Ishikawa (cell line): ENCODE data around the gene TMEM132E.

Source experiments
- CEBPB ChIP-seq: IDR thresholded peaks from 2 replicates; pipeline ENCODE4 v1.6.1; 2012
- CREB1 ChIP-seq: IDR thresholded peaks from 2 replicates; pipeline ENCODE4 v1.6.1; 2012; ENCODE audit warnings: low read depth
- EGR1 ChIP-seq: IDR thresholded peaks from 2 replicates; pipeline ENCODE4 v1.6.1; 2012
- EP300 ChIP-seq: IDR thresholded peaks from 2 replicates; pipeline ENCODE4 v1.6.1; 2012; ENCODE audit warnings: borderline replicate concordance
- FOXM1 ChIP-seq: IDR thresholded peaks from 2 replicates; pipeline ENCODE4 v1.6.1; 2012; ENCODE audit warnings: low read depth, borderline replicate concordance
- NFIC ChIP-seq: IDR thresholded peaks from 2 replicates; pipeline ENCODE4 v1.6.1; 2012
- RAD21 ChIP-seq: IDR thresholded peaks from 2 replicates; pipeline ENCODE4 v1.6.1; 2012; ENCODE audit warnings: low read depth
- TAF1 ChIP-seq: IDR thresholded peaks from 2 replicates; pipeline ENCODE4 v1.6.1; 2012; ENCODE audit warnings: low read depth, mild to moderate bottlenecking
- TCF12 ChIP-seq: IDR thresholded peaks from 2 replicates; pipeline ENCODE4 v1.6.1; 2012; ENCODE audit warnings: low read depth
- TEAD4 ChIP-seq: IDR thresholded peaks from 2 replicates; pipeline ENCODE4 v1.6.1; 2012
- YY1 ChIP-seq: IDR thresholded peaks from 2 replicates; pipeline ENCODE4 v1.6.1; 2012; ENCODE audit warnings: low read depth
- ZBTB7A ChIP-seq: IDR thresholded peaks from 2 replicates; pipeline ENCODE4 v1.6.1; 2012; ENCODE audit warnings: low read depth
- TF ChIP-seq, protein P1 (sequence below): IDR thresholded peaks from 2 replicates; pipeline ENCODE4 v1.6.1; 2012; ENCODE audit warnings: low read depth, mild to moderate bottlenecking
- TF ChIP-seq, protein P2 (sequence below): IDR thresholded peaks from 2 replicates; pipeline ENCODE4 v1.6.1; 2012
- TF ChIP-seq, protein P3 (sequence below): IDR thresholded peaks from 2 replicates; pipeline ENCODE4 v1.6.1; 2012

Gene TMEM132E

DNA sequence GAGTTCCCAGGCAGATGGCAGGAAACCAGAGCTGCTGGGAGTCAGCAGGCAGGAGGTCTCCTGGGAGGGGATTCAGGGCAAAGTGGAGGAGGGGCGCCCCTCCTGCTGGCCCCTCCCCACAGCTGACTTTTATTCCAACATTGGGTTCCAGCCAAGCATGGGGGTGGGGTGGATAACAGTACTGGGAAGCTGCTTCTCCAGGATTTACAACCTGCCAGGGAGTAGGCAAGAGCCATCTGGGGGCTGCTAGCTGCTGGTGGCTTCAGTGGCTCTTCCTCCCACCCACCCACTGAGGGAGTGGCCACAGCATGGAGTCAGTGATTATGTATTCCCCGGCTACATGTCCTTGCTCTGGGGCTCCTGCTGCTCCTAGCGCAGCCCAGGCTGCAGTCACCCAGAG, 36.8 kb downstream of the TMEM132E start:
- TF ChIP-seq ZBTB7A (no peak), TEAD4 (no peak), EGR1 (no peak), TCF12 (no peak), FOXM1 (no peak), YY1 (no peak), CREB1 (no peak), CEBPB (no peak)
- TF ChIP-seq, protein P1, sequence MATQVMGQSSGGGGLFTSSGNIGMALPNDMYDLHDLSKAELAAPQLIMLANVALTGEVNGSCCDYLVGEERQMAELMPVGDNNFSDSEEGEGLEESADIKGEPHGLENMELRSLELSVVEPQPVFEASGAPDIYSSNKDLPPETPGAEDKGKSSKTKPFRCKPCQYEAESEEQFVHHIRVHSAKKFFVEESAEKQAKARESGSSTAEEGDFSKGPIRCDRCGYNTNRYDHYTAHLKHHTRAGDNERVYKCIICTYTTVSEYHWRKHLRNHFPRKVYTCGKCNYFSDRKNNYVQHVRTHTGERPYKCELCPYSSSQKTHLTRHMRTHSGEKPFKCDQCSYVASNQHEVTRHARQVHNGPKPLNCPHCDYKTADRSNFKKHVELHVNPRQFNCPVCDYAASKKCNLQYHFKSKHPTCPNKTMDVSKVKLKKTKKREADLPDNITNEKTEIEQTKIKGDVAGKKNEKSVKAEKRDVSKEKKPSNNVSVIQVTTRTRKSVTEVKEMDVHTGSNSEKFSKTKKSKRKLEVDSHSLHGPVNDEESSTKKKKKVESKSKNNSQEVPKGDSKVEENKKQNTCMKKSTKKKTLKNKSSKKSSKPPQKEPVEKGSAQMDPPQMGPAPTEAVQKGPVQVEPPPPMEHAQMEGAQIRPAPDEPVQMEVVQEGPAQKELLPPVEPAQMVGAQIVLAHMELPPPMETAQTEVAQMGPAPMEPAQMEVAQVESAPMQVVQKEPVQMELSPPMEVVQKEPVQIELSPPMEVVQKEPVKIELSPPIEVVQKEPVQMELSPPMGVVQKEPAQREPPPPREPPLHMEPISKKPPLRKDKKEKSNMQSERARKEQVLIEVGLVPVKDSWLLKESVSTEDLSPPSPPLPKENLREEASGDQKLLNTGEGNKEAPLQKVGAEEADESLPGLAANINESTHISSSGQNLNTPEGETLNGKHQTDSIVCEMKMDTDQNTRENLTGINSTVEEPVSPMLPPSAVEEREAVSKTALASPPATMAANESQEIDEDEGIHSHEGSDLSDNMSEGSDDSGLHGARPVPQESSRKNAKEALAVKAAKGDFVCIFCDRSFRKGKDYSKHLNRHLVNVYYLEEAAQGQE, result no peak
- TF ChIP-seq, protein P2, sequence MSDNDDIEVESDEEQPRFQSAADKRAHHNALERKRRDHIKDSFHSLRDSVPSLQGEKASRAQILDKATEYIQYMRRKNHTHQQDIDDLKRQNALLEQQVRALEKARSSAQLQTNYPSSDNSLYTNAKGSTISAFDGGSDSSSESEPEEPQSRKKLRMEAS, result no peak
- TF ChIP-seq, protein P3, sequence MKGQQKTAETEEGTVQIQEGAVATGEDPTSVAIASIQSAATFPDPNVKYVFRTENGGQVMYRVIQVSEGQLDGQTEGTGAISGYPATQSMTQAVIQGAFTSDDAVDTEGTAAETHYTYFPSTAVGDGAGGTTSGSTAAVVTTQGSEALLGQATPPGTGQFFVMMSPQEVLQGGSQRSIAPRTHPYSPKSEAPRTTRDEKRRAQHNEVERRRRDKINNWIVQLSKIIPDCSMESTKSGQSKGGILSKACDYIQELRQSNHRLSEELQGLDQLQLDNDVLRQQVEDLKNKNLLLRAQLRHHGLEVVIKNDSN, result no peak

GRCh38 chr17:34617398-34617797, 38.0 kb downstream of the TMEM132E start:
- no peak for TF ChIP-seq TAF1
- TF ChIP-seq RAD21, result no peak
- no peak for TF ChIP-seq NFIC
- no peak for TF ChIP-seq EGR1
- TF ChIP-seq, protein P3, result no peak
- no peak for TF ChIP-seq EP300
- TF ChIP-seq, protein P1, result no peak
- no peak for TF ChIP-seq FOXM1
- TF ChIP-seq YY1, result no peak

GRCh38 chr17:34619687-34620217, 40.4 kb downstream of the TMEM132E start:
- TF ChIP-seq NFIC (no peak), EGR1 (no peak), EP300 (no peak), CREB1 (no peak), CEBPB (no peak)
- TF ChIP-seq, protein P3, result no peak
- TF ChIP-seq, protein P1, result no peak

- TF ChIP-seq ZBTB7A (no peak), TEAD4 (no peak), TAF1 (no peak), NFIC (no peak)
- TF ChIP-seq, protein P3, result no peak
Measured at GRCh38 chr17:34620458-34620857, 41.1 kb downstream of the TMEM132E start.
